GM12878 (cell line): Measurements from ENCODE around the gene C1QTNF1. TPM values are rescaled to one million over a fixed set of nuclear protein-coding genes. Genes with fewer than 3 reads are reported as not detected.

Experiments
- ATAC-seq: fragments of 200-7000 bp; cut with Tn5 transposase; 3 replicates; pipeline ENCODE4 v1.9.1; 2020; ENCODE audit warnings: mild to moderate bottlenecking, moderate library complexity
- BruUV-seq: library from RNA; stranded (reverse); fragments of 400-500 nt; replicated peaks from 2 replicates; lab custom pipeline; 2021; lab: Mats Ljungman, UMichigan
- CTCF ChIA-PET: fragments of 300-600 bp; sonication (Branson Sonifier 250); formaldehyde crosslinking; extraction: SDS; loops from one replicate; lab custom pipeline; 2021; ENCODE audit warnings: inconsistent platforms; lab: Yijun Ruan, JAX
- POLR2A ChIA-PET: fragments of 350-600 bp; formaldehyde crosslinking; extraction: SDS; loops from one replicate; lab custom pipeline; 2021; ENCODE audit warnings: inconsistent platforms; lab: Charles Lee
- RAD21 ChIA-PET: fragments of 300-600 bp; sonication (Branson Sonifier 250); formaldehyde crosslinking; loops from one replicate; lab custom pipeline; 2023; ENCODE audit warnings: antibody characterized with exemption; ENCODE audit not compliant: unreplicated experiment; lab: Charles Lee
- SMC1A ChIA-PET: fragments of 300-600 bp; sonication (Branson Sonifier 250); formaldehyde crosslinking; loops from one replicate; lab custom pipeline; 2023; ENCODE audit not compliant: unreplicated experiment, uncharacterized antibody; lab: Charles Lee
- DNase-seq: peaks from one replicate; pipeline ENCODE4 v3.0.0-alpha.2; 2011; ENCODE audit warnings: low read depth, low spot score
- FAIRE-seq: peaks from 3 replicates; lab custom pipeline; 2011; peaks lifted over from hg19 to GRCh38; lab: Jason Lieb, UNC
- H2AFZ ChIP-seq: 2 replicates; pipeline ENCODE4 v1.6.0; 2011; ENCODE audit warnings: low read depth, low read length, control low read depth; ENCODE audit not compliant: control insufficient read depth
- H3K27ac ChIP-seq: 2 replicates; pipeline ENCODE4 v1.5.1; 2011; ENCODE audit warnings: control low read depth; ENCODE audit not compliant: control insufficient read depth, insufficient read depth
- H3K27me3 ChIP-seq, 2 experiments: replicated peaks in 1 of 2; 2 replicates each; pipeline versions ENCODE4 v1.6.0 to v1.6.1; 2011; ENCODE audit warnings: low read length in 1 of 2; ENCODE audit not compliant: control insufficient read depth in 2 of 2, insufficient read depth in 2 of 2
- H3K36me3 ChIP-seq, 2 experiments: 2 replicates each; pipeline ENCODE4 v1.5.1; 2011; ENCODE audit warnings: low read length in 1 of 2; ENCODE audit not compliant: control insufficient read depth in 2 of 2, insufficient read depth in 2 of 2
- H3K4me1 ChIP-seq: 2 replicates; pipeline ENCODE4 v1.6.1; 2011; ENCODE audit warnings: mild to moderate bottlenecking, low read length, moderate library complexity, mixed read lengths; ENCODE audit not compliant: control insufficient read depth, insufficient read depth
- H3K4me2 ChIP-seq: 2 replicates; pipeline ENCODE4 v1.6.0; 2011; ENCODE audit warnings: control low read depth; ENCODE audit not compliant: control insufficient read depth, insufficient read depth
- H3K4me3 ChIP-seq: fragments of 200-600 bp; sonication (generic); 2 replicates; pipeline ENCODE4 v1.5.1; 2016
- H3K79me2 ChIP-seq: 2 replicates; pipeline ENCODE4 v1.6.0; 2011; ENCODE audit warnings: low read length; ENCODE audit not compliant: control insufficient read depth, insufficient read depth
- H3K9ac ChIP-seq: 2 replicates; pipeline ENCODE4 v1.8.0; 2011; ENCODE audit warnings: low read length, control low read depth, mixed read lengths; ENCODE audit not compliant: control insufficient read depth, insufficient read depth
- H3K9me3 ChIP-seq: replicated peaks from 3 replicates; pipeline ENCODE4 v1.5.1; 2011; ENCODE audit warnings: mild to moderate bottlenecking, low read length; ENCODE audit not compliant: control insufficient read depth, insufficient read depth
- H4K20me1 ChIP-seq: 2 replicates; pipeline ENCODE4 v1.6.0; 2011; ENCODE audit not compliant: control insufficient read depth, insufficient read depth
- ETV6 ChIP-seq, 2 experiments: fragments of 450-650 bp in 1 of 2; IDR thresholded peaks in 1 of 2; conservative IDR thresholded peaks in 1 of 2; 2 replicates each; pipeline ENCODE4 v1.6.1; 2014; ENCODE audit warnings: antibody characterized with exemption in 1 of 2, borderline replicate concordance in 1 of 2, low read depth in 1 of 2, mild to moderate bottlenecking in 1 of 2, moderate library complexity in 1 of 2
- KAT2A ChIP-seq: conservative IDR thresholded peaks from 2 replicates; pipeline ENCODE4 v1.6.1; 2011; ENCODE audit warnings: low read depth, low read length; ENCODE audit not compliant: control insufficient read depth
- MXI1 ChIP-seq: fragments of 150-350 bp; IDR thresholded peaks from 2 replicates; pipeline ENCODE4 v1.6.1; 2011; ENCODE audit warnings: low read depth, mild to moderate bottlenecking, inconsistent platforms, low read length, improper control_type of control experiment
- PAX8 ChIP-seq: fragments of 450-650 bp; IDR thresholded peaks from 2 replicates; pipeline ENCODE4 v1.6.1; 2017; ENCODE audit warnings: mild to moderate bottlenecking, moderate library complexity
- STAT1 ChIP-seq: fragments of 450-650 bp; conservative IDR thresholded peaks from 2 replicates; pipeline ENCODE4 v1.6.1; 2014; ENCODE audit warnings: antibody characterized with exemption, mild to moderate bottlenecking
- SUPT20H ChIP-seq: IDR thresholded peaks from 2 replicates; pipeline ENCODE4 v1.6.1; 2011; ENCODE audit warnings: low read depth, mild to moderate bottlenecking, low read length, moderate library complexity, borderline replicate concordance; ENCODE audit not compliant: control insufficient read depth
- TBL1XR1 ChIP-seq: IDR thresholded peaks from 2 replicates; pipeline ENCODE4 v1.6.1; 2012; ENCODE audit warnings: low read depth, low read length, improper control_type of control experiment
- WRNIP1 ChIP-seq: IDR thresholded peaks from 2 replicates; pipeline ENCODE4 v1.6.1; 2011; ENCODE audit warnings: low read depth, low read length, improper control_type of control experiment, borderline replicate concordance
- YBX1 ChIP-seq: fragments of 450-650 bp; IDR thresholded peaks from 2 replicates; pipeline ENCODE4 v1.6.1; 2016; ENCODE audit warnings: antibody characterized with exemption
- WGBS: methylation state at CpG from one replicate; pipeline ENCODE4 v1.1.6; 2016; ENCODE audit warnings: low lambda C conversion rate; ENCODE audit not compliant: insufficient replicate concordance, insufficient coverage; ENCODE audit errors: missing lambda C conversion rate; 5-methylcytosine and 5-hydroxymethylcytosine counted together
- in situ Hi-C: fragments of 300-500 bp; cut with MboI; formaldehyde crosslinking; loops from 9 replicates; pipeline ENCODE4 v1.14.3; 2018; ENCODE audit warnings: mixed read lengths
- intact Hi-C: fragments of 100-400 bp; cut with micrococcal nuclease; formaldehyde crosslinking; loops from one replicate; pipeline ENCODE4 v1.14.2; 2022; ENCODE audit not compliant: unreplicated experiment
- polyA plus RNA-seq, 11 experiments: library from polyadenylated mRNA; depleted of rRNA in 4 of 11; unstranded in 6 of 11; stranded (reverse) in 5 of 11; fragments of >200 nt; fragmentation: Nextera tagmentation in 4 of 11; fragmentation: Illumina TruSeq in 1 of 11; extraction: Ambion mirVana in 4 of 11; extraction: Trizol in 1 of 11; gene quantifications; 1 replicate in 1 of 11; 2 replicates in 10 of 11; pipeline versions ENCODE4 v1.2.1 to v1.2.3, GENCODE V29; 2011 to 2016; ENCODE audit warnings: inconsistent platforms in 2 of 11, missing spikeins in 2 of 11, low read depth in 1 of 11
- total RNA-seq, 4 experiments: library from RNA; depleted of rRNA in 3 of 4; stranded (reverse); fragments of >200 nt in 3 of 4; fragmentation: Illumina TruSeq in 1 of 4; extraction: Trizol in 1 of 4; gene quantifications; 2 replicates each; pipeline versions ENCODE4 v1.2.1 to v1.2.3, GENCODE V29; 2013 to 2021
- TF ChIP-seq, protein P1 (sequence below): IDR thresholded peaks from 2 replicates; pipeline ENCODE4 v1.6.1; 2012; ENCODE audit warnings: low read depth, low read length, improper control_type of control experiment
- TF ChIP-seq, protein P2 (sequence below): IDR thresholded peaks from 2 replicates; pipeline ENCODE4 v1.6.1; 2012; ENCODE audit warnings: low read depth, low read length, improper control_type of control experiment

The C1QTNF1 gene
- total and polyA plus RNA-seq, 10 of the 15 experiments (the other 5 are each of a cell fraction or from before 2014, with no cell fraction given) = 0.05 to 1.1 (median 0.15) TPM; not detected in 4

DNA sequence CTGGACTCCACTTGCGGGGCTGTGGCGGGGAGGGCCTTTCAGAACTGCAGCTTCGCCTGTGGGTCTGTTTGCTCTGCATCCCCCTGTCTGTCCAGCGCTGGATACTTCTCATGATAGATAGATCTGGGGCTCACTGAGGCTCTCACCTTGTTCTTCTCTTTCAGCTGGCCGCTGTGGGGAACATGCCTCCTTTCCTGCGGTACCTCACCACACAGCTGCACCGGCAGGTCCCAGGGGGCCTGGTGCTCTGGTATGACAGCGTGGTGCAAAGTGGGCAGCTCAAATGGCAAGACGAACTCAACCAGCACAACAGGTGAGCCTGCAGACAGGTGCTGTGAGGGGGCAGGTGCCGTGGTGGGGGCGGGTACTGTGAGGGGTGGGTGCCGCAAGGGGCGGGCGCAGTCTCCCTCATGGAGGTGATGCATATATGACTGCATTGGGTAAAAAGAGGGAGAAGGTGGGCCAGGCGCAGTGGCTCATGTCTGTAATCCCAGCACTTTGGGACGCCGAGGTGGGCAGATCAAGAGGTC is 56.9 kb downstream of the C1QTNF1 start:
- Histone ChIP-seq H3K79me2 (no peaks in the 10 kb centered on the region), H3K4me1 (peaks cover 1% of the 10 kb centered on the region; the same call in 1 of the 2 replicates), H3K4me2 (no peak overlapping the region), H3K9me3 (no peaks in the 10 kb centered on the region), H4K20me1 (peaks cover 3% of the 10 kb centered on the region; the same call in 1 of the 2 replicates), H3K4me3 (no peak overlapping the region), H2AFZ (no peak overlapping the region), H3K27ac (no peak overlapping the region), H3K9ac (no peak overlapping the region), H3K36me3 (peaks cover 0 to 2% of the 10 kb centered on the region in 2 experiments; a peak in 3 of 4 replicates), H3K27me3 (no peaks in the 10 kb centered on the region)
- DNase-seq = no peak
- WGBS = 93% methylated on average over 11 of the region's 17 CpGs
- TF ChIP-seq, protein P1, sequence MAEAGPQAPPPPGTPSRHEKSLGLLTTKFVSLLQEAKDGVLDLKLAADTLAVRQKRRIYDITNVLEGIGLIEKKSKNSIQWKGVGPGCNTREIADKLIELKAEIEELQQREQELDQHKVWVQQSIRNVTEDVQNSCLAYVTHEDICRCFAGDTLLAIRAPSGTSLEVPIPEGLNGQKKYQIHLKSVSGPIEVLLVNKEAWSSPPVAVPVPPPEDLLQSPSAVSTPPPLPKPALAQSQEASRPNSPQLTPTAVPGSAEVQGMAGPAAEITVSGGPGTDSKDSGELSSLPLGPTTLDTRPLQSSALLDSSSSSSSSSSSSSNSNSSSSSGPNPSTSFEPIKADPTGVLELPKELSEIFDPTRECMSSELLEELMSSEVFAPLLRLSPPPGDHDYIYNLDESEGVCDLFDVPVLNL = no peak
- TF ChIP-seq MXI1 = no peak
- TF ChIP-seq KAT2A = no peak
- no peak for TF ChIP-seq PAX8
- no peak for TF ChIP-seq SUPT20H
- TF ChIP-seq TBL1XR1 = no peak
- TF ChIP-seq ETV6 (conservative IDR thresholded peaks at IDR 0.05 in 1 of 2, IDR thresholded peaks at IDR 0.05 in 1 of 2; ENCODE audit: borderline replicate concordance in 1 of 2, low read depth in 1 of 2) = no peak
- TF ChIP-seq, protein P2, sequence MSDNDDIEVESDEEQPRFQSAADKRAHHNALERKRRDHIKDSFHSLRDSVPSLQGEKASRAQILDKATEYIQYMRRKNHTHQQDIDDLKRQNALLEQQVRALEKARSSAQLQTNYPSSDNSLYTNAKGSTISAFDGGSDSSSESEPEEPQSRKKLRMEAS = no peak
- TF ChIP-seq YBX1 = no peak
- no peak for TF ChIP-seq STAT1
- no peak for TF ChIP-seq WRNIP1
- in situ Hi-C loops (loop anchor here (5.0 kb wide), 1 partner anchor 311 kb away; no protein-coding TSS in a partner anchor), intact Hi-C loops (no loop called here)
- CTCF ChIA-PET = interaction anchor here (0.6 kb wide), 1 partner anchor 276 kb away, joined by 4 read pairs; no protein-coding TSS in a partner anchor
- SMC1A ChIA-PET = no interaction called here
- no peak for FAIRE-seq
- RAD21 ChIA-PET = no interaction called here
- POLR2A ChIA-PET = no interaction called here
- no peak for ATAC-seq
- BruUV-seq = no TSS peak
